BLaER1 treated with 17β-estradiol and CSF1 and Interleukin-3, amounts not matched to agents 10 nM and 100 nM (cell line): ENCODE measurements around the gene TARS2.

ENCODE experiments used
- H3K27ac ChIP-seq, 11 experiments: shearing (Covaris generic); formaldehyde crosslinking; 2 replicates each; pipeline ENCODE4 v1.8.1; 2022
- H3K27me3 ChIP-seq, 11 experiments: shearing (Covaris generic); formaldehyde crosslinking; 2 replicates each; pipeline ENCODE4 v1.8.1; 2022
- H3K36me3 ChIP-seq, 11 experiments: shearing (Covaris generic); formaldehyde crosslinking; 2 replicates each; pipeline ENCODE4 v1.8.1; 2022
- H3K4me1 ChIP-seq, 10 experiments: shearing (Covaris generic); formaldehyde crosslinking; 2 replicates each; pipeline ENCODE4 v1.8.1; 2022
- H3K4me2 ChIP-seq, 11 experiments: shearing (Covaris generic); formaldehyde crosslinking; 2 replicates each; pipeline ENCODE4 v1.8.1; 2022
- H3K4me3 ChIP-seq, 10 experiments: shearing (Covaris generic); formaldehyde crosslinking; 2 replicates each; pipeline ENCODE4 v1.8.1; 2022
- H3K9ac ChIP-seq, 11 experiments: shearing (Covaris generic); formaldehyde crosslinking; 2 replicates each; pipeline ENCODE4 v1.8.1; 2022
- H3K9me3 ChIP-seq, 11 experiments: shearing (Covaris generic); formaldehyde crosslinking; replicated peaks in 1 of 11; 2 replicates each; pipeline ENCODE4 v1.8.1; 2022
- H4K20me1 ChIP-seq, 11 experiments: shearing (Covaris generic); formaldehyde crosslinking; 2 replicates each; pipeline ENCODE4 v1.8.1; 2022
- Cebpa-rat ChIP-seq, 11 experiments: shearing (Covaris generic); IDR thresholded peaks; 2 replicates each; pipeline ENCODE4 v1.8.1; 2022

Gene TARS2

GRCh38 chr1:150474869-150475268, 12.3 kb upstream of the TARS2 start:
- Histone ChIP-seq H3K27me3 (no peaks in the 10 kb centered on the region), H3K36me3 (peaks cover 34 to 55% (median 44%) of the 10 kb centered on the region in 11 experiments), H3K27ac (no peak overlapping the region), H3K9me3 (no peaks in the 10 kb centered on the region), H3K4me1 (no peaks in the 10 kb centered on the region), H3K9ac (no peak overlapping the region), H3K4me2 (no peak overlapping the region), H4K20me1 (peaks cover 0 to 21% (median 3%) of the 10 kb centered on the region in 11 experiments; a peak in 5 of 22 replicates), H3K4me3 (no peak overlapping the region)
- TF ChIP-seq Cebpa-rat (IDR thresholded peaks at IDR 0.05): no peak

- Histone ChIP-seq H3K4me1 (no peaks in the 10 kb centered on the region), H4K20me1 (peaks cover 0 to 19% (median 0%) of the 10 kb centered on the region in 11 experiments; a peak in 5 of 22 replicates), H3K36me3 (peaks cover 15 to 36% (median 25%) of the 10 kb centered on the region in 11 experiments), H3K4me2 (no peak overlapping the region), H3K4me3 (no peak overlapping the region), H3K9me3 (no peaks in the 10 kb centered on the region), H3K9ac (no peak overlapping the region), H3K27me3 (no peaks in the 10 kb centered on the region), H3K27ac (no peak overlapping the region)
- TF ChIP-seq Cebpa-rat (IDR thresholded peaks at IDR 0.05): no peak
Measured at GRCh38 chr1:150476754-150477153, 10.5 kb upstream of the TARS2 start.

DNA sequence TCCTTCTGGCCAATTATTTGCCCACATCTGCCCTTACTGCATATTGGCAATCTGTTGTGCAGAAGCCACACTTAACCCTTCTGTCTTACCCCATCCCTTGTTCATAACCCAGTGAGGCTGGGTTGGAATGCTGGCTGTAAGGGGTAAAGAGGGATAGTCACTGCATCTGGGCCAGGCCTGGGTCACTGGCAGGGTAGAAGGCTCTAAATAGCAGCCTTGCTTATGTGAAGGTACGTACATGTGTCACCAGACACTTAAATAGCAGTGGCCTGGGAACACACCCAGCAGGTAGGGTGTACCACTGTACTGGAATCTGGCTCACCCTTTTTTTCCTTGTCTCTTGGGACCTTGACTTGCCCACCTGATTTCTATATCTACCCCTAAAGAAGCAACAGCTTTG, 9.9 kb upstream of the TARS2 start:
- H3K4me1 ChIP-seq: no peaks in the 10 kb centered on the region
- H3K4me3 ChIP-seq: no peak overlapping the region
- no peak overlapping the region for H3K9ac ChIP-seq

GRCh38 chr1:150477733-150478132, 9.5 kb upstream of the TARS2 start:
- Histone ChIP-seq H3K9ac (no peak overlapping the region), H4K20me1 (peaks cover 0 to 11% (median 0%) of the 10 kb centered on the region in 11 experiments; a peak in 4 of 22 replicates), H3K4me2 (no peak overlapping the region), H3K4me3 (no peak overlapping the region), H3K27ac (no peak overlapping the region), H3K36me3 (peaks cover 5 to 26% (median 15%) of the 10 kb centered on the region in 11 experiments), H3K9me3 (no peaks in the 10 kb centered on the region), H3K27me3 (no peaks in the 10 kb centered on the region), H3K4me1 (no peaks in the 10 kb centered on the region)
- no peak for TF ChIP-seq Cebpa-rat (IDR thresholded peaks at IDR 0.05)

More for the DNA sequence above, 9.9 kb upstream of the TARS2 start:
- Histone ChIP-seq H4K20me1 (peaks cover 0 to 15% (median 0%) of the 10 kb centered on the region in 11 experiments; a peak in 4 of 22 replicates), H3K9me3 (no peaks in the 10 kb centered on the region), H3K27me3 (no peaks in the 10 kb centered on the region), H3K27ac (no peak overlapping the region), H3K36me3 (peaks cover 9 to 31% (median 19%) of the 10 kb centered on the region in 11 experiments), H3K4me2 (no peak overlapping the region)
- no peak for TF ChIP-seq Cebpa-rat (IDR thresholded peaks at IDR 0.05)

GRCh38 chr1:150479370-150479769, 7.8 kb upstream of the TARS2 start:
- Histone ChIP-seq H4K20me1 (peaks cover 0 to 9% (median 0%) of the 10 kb centered on the region in 11 experiments; a peak in 2 of 22 replicates), H3K9ac (no peak overlapping the region), H3K4me1 (no peaks in the 10 kb centered on the region), H3K27me3 (no peaks in the 10 kb centered on the region), H3K4me2 (no peak overlapping the region), H3K36me3 (peaks cover 0 to 11% (median under 1%) of the 10 kb centered on the region in 11 experiments; a peak in 7 of 22 replicates), H3K9me3 (no peaks in the 10 kb centered on the region), H3K4me3 (no peak overlapping the region), H3K27ac (no peak overlapping the region)
- TF ChIP-seq Cebpa-rat (IDR thresholded peaks at IDR 0.05): no peak

GRCh38 chr1:150479927-150480352, 7.3 kb upstream of the TARS2 start:
- H3K4me1 ChIP-seq: peaks cover 0 to 3% (median 0%) of the 10 kb centered on the region in 10 experiments; a peak in 1 of 20 replicates
- no peaks in the 10 kb centered on the region for H3K27me3 ChIP-seq
- peaks cover 0 to 9% (median 0%) of the 10 kb centered on the region in 11 experiments; a peak in 2 of 22 replicates for H4K20me1 ChIP-seq
- H3K27ac ChIP-seq: no peak overlapping the region
- no peak overlapping the region for H3K4me3 ChIP-seq
- no peak overlapping the region for H3K4me2 ChIP-seq
- H3K9ac ChIP-seq: no peak overlapping the region
- peaks cover 0 to 7% (median 0%) of the 10 kb centered on the region in 11 experiments; a peak in 5 of 22 replicates for H3K36me3 ChIP-seq
- TF ChIP-seq Cebpa-rat (IDR thresholded peaks at IDR 0.05): no peak
- H3K9me3 ChIP-seq: no peaks in the 10 kb centered on the region

- H3K9ac ChIP-seq: no peak overlapping the region
- no peak overlapping the region for H3K4me2 ChIP-seq
- no peaks in the 10 kb centered on the region for H3K27me3 ChIP-seq
- H3K9me3 ChIP-seq: no peaks in the 10 kb centered on the region
- H3K4me3 ChIP-seq: no peak overlapping the region
- no peak overlapping the region for H3K27ac ChIP-seq
- peaks cover 12 to 26% (median 16%) of the 10 kb centered on the region in 10 experiments for H3K4me1 ChIP-seq
- H3K36me3 ChIP-seq: peaks cover 0 to 8% (median 6%) of the 10 kb centered on the region in 11 experiments; a peak in 11 of 22 replicates
- H4K20me1 ChIP-seq: no peaks in the 10 kb centered on the region
- no peak for TF ChIP-seq Cebpa-rat (IDR thresholded peaks at IDR 0.05)
Measured at GRCh38 chr1:150484431-150484830, 2.8 kb upstream of the TARS2 start.

GRCh38 chr1:150484861-150485260, 2.4 kb upstream of the TARS2 start:
- Histone ChIP-seq H3K4me2 (peak overlapping the region in 1 of 11 experiments; percentile 3; a peak in 2 of 22 replicates), H3K27ac (no peak overlapping the region), H3K27me3 (no peaks in the 10 kb centered on the region), H4K20me1 (no peaks in the 10 kb centered on the region), H3K9ac (no peak overlapping the region; a peak in 1 of 22 replicates), H3K4me3 (no peak overlapping the region), H3K9me3 (no peaks in the 10 kb centered on the region), H3K36me3 (peaks cover 3 to 13% (median 9%) of the 10 kb centered on the region in 11 experiments; a peak in 12 of 22 replicates), H3K4me1 (peaks cover 12 to 26% (median 16%) of the 10 kb centered on the region in 10 experiments)
- TF ChIP-seq Cebpa-rat (IDR thresholded peaks at IDR 0.05): no peak

DNA sequence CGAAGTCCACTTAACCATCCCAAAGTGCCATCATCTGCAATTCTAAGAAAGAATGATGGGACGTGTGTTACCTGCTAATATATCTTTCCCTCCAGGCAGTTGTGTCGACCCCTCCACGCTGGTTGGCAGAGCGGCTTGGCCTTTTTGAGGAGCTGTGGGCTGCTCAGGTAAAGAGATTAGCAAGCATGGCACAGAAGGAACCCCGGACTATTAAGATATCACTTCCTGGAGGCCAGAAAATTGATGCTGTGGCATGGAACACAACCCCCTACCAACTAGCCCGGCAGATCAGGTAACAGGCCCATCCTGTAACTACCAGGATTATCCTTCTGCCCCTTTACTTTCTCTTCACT, 520 bp downstream of the TARS2 start:
- Histone ChIP-seq H3K4me2 (peak overlapping the region; percentile 85 to 100 (median 94)), H3K27me3 (no peaks in the 10 kb centered on the region), H3K36me3 (peaks cover 30 to 41% (median 36%) of the 10 kb centered on the region in 11 experiments), H3K4me3 (peak overlapping the region; percentile 69 to 87 (median 77)), H3K4me1 (peaks cover 12 to 26% (median 16%) of the 10 kb centered on the region in 10 experiments), H3K9ac (peak overlapping the region; percentile 82 to 92 (median 89)), H3K9me3 (no peaks in the 10 kb centered on the region), H4K20me1 (no peaks in the 10 kb centered on the region), H3K27ac (peak overlapping the region; percentile 60 to 94 (median 88))
- TF ChIP-seq Cebpa-rat (IDR thresholded peaks at IDR 0.05): no peak

- Histone ChIP-seq H3K36me3 (peaks cover 48 to 87% (median 73%) of the 10 kb centered on the region in 11 experiments), H4K20me1 (no peaks in the 10 kb centered on the region), H3K4me3 (no peak overlapping the region), H3K9me3 (no peaks in the 10 kb centered on the region), H3K27ac (no peak overlapping the region), H3K9ac (no peak overlapping the region), H3K4me2 (no peak overlapping the region), H3K4me1 (peaks cover 7 to 21% (median 14%) of the 10 kb centered on the region in 10 experiments), H3K27me3 (no peaks in the 10 kb centered on the region)
- TF ChIP-seq Cebpa-rat (IDR thresholded peaks at IDR 0.05): no peak
Measured at GRCh38 chr1:150493175-150493574, 6.0 kb downstream of the TARS2 start.
